GM19397 (cell line): Measurements from ENCODE around the gene PLEKHM3.

Experiments
- ATAC-seq: cut with Tn5 transposase; IDR thresholded peaks from one replicate; pipeline ENCODE4 v1.9.1; 2021; ENCODE audit warnings: mild to moderate bottlenecking, moderate library complexity; ENCODE audit not compliant: unreplicated experiment

Gene PLEKHM3

GRCh38 chr2:207805566-207806226 lies 219.6 kb downstream of the PLEKHM3 start:
- ATAC-seq: no peak

- no peak for ATAC-seq
Observed at GRCh38 chr2:207802650-207803049, 222.7 kb downstream of the PLEKHM3 start.

- ATAC-seq: no peak
Observed at GRCh38 chr2:207801259-207801658, 224.1 kb downstream of the PLEKHM3 start.

GRCh38 chr2:207796585-207797350 lies 228.6 kb downstream of the PLEKHM3 start:
- ATAC-seq: no peak

GRCh38 chr2:207792244-207792785 lies 233.0 kb downstream of the PLEKHM3 start:
- ATAC-seq: no peak

- ATAC-seq: no peak
Observed at GRCh38 chr2:207791579-207792243, 233.6 kb downstream of the PLEKHM3 start.

GRCh38 chr2:207790898-207791297 lies 234.4 kb downstream of the PLEKHM3 start:
- ATAC-seq: no peak

- no peak for ATAC-seq
Observed at GRCh38 chr2:207787800-207788199, 237.5 kb downstream of the PLEKHM3 start.

GRCh38 chr2:207787017-207787416 lies 238.3 kb downstream of the PLEKHM3 start:
- no peak for ATAC-seq

- ATAC-seq: no peak
Observed at GRCh38 chr2:207784898-207785297, 240.4 kb downstream of the PLEKHM3 start.

GRCh38 chr2:207783514-207783913 lies 241.8 kb downstream of the PLEKHM3 start:
- ATAC-seq: no peak

GRCh38 chr2:207782238-207783030 lies 242.9 kb downstream of the PLEKHM3 start:
- no peak for ATAC-seq

- no peak for ATAC-seq
Observed at GRCh38 chr2:207779523-207779922, 245.8 kb downstream of the PLEKHM3 start.

- ATAC-seq: no peak
Observed at GRCh38 chr2:207778298-207778882, 246.9 kb downstream of the PLEKHM3 start.

- ATAC-seq: no peak
Observed at GRCh38 chr2:207777124-207777523, 248.2 kb downstream of the PLEKHM3 start.

GRCh38 chr2:207775473-207775872 lies 249.9 kb downstream of the PLEKHM3 start:
- ATAC-seq: no peak

- ATAC-seq: no peak
Observed at GRCh38 chr2:207772844-207773205, 252.5 kb downstream of the PLEKHM3 start.

- ATAC-seq: no peak
Observed at GRCh38 chr2:207772081-207772843, 253.1 kb downstream of the PLEKHM3 start.

- no peak for ATAC-seq
Observed at GRCh38 chr2:207771421-207771820, 253.9 kb downstream of the PLEKHM3 start.
